Activated gamma-delta T cell (primary cell): ENCODE results near the gene SOX10.
"Not testable (repeated sequence)": the region's sequence is repeated elsewhere in the genome, so short reads cannot be mapped to it uniquely, and the experiment has no call there.

Experiments
- DNase-seq: peaks from one replicate; lab custom pipeline; 2025; lab: John Stamatoyannopoulos, UW

The SOX10 gene

GRCh38 chr22:37985751-37986281 is 1.5 kb upstream of the SOX10 start:
- no peak for DNase-seq

- DNase-seq = no peak
Observed at GRCh38 chr22:37985050-37985585, 763 bp upstream of the SOX10 start.

- DNase-seq = no peak
Observed at GRCh38 chr22:37982938-37983859, 1.2 kb downstream of the SOX10 start.

GRCh38 chr22:37982151-37982785 is 2.1 kb downstream of the SOX10 start:
- no peak for DNase-seq

GRCh38 chr22:37981282-37982011 is 2.9 kb downstream of the SOX10 start:
- no peak for DNase-seq

- DNase-seq = no peak
Observed at GRCh38 chr22:37979782-37980181, 4.6 kb downstream of the SOX10 start.

GRCh38 chr22:37976547-37976946 is 7.8 kb downstream of the SOX10 start:
- no peak for DNase-seq

GRCh38 chr22:37976022-37976421 is 8.3 kb downstream of the SOX10 start:
- not testable (repeated sequence) for DNase-seq

GRCh38 chr22:37975153-37975552 is 9.2 kb downstream of the SOX10 start:
- DNase-seq = no peak

GRCh38 chr22:37973271-37974170 is 10.8 kb downstream of the SOX10 start:
- no peak for DNase-seq

GRCh38 chr22:37972527-37972926 is 11.8 kb downstream of the SOX10 start:
- no peak for DNase-seq

GRCh38 chr22:37971475-37972434 is 12.6 kb downstream of the SOX10 start:
- DNase-seq = no peak

- DNase-seq = no peak
Observed at GRCh38 chr22:37970864-37971263, 13.5 kb downstream of the SOX10 start.

- DNase-seq = no peak
Observed at GRCh38 chr22:37968452-37969251, 15.7 kb downstream of the SOX10 start.

GRCh38 chr22:37967637-37968451 is 16.5 kb downstream of the SOX10 start:
- no peak for DNase-seq

GRCh38 chr22:37967147-37967546 is 17.2 kb downstream of the SOX10 start:
- no peak for DNase-seq

- no peak for DNase-seq
Observed at GRCh38 chr22:37965940-37966664, 18.3 kb downstream of the SOX10 start.
